ENCODE results near the gene SYNJ1.
"Not testable (repeated sequence)": the region's sequence is repeated elsewhere in the genome, so short reads cannot be mapped to it uniquely, and the experiment has no call there.

Gene SYNJ1

GRCh38 chr21:32693581-32693980, 34.2 kb downstream of the SYNJ1 start:
- no peak overlapping the region for H3K4me3 ChIP-seq (ENCODE audit: low read length)
- TF ChIP-seq CTCF (conservative IDR thresholded peaks at IDR 0.05; ENCODE audit: low read length): no peak
- no peak for DNase-seq (ENCODE audit: low read depth)

GRCh38 chr21:32690085-32690484, 37.7 kb downstream of the SYNJ1 start:
- no peak for DNase-seq (ENCODE audit: low read depth)
- no peak overlapping the region for H3K4me3 ChIP-seq (ENCODE audit: low read length)

GRCh38 chr21:32687643-32688345, 40.0 kb downstream of the SYNJ1 start:
- no peak for DNase-seq (ENCODE audit: low read depth)
- TF ChIP-seq CTCF (conservative IDR thresholded peaks at IDR 0.05; ENCODE audit: low read length): no peak
- H3K4me3 ChIP-seq (ENCODE audit: low read length): no peak overlapping the region

More at GRCh38 chr21:32690085-32690484, 37.7 kb downstream of the SYNJ1 start:
- TF ChIP-seq CTCF (conservative IDR thresholded peaks at IDR 0.05; ENCODE audit: low read length): no peak

GRCh38 chr21:32682696-32683474, 44.9 kb downstream of the SYNJ1 start:
- H3K4me3 ChIP-seq (ENCODE audit: low read length): no peak overlapping the region
- DNase-seq (ENCODE audit: low read depth): no peak
- no peak for TF ChIP-seq CTCF (conservative IDR thresholded peaks at IDR 0.05; ENCODE audit: low read length)

- no peak overlapping the region for H3K4me3 ChIP-seq (ENCODE audit: low read length)
- DNase-seq (ENCODE audit: low read depth): no peak
- TF ChIP-seq CTCF (conservative IDR thresholded peaks at IDR 0.05; ENCODE audit: low read length): no peak
These were observed 53.1 kb downstream of the SYNJ1 start for GRCh38 chr21:32674731-32675130.

GRCh38 chr21:32674038-32674437, 53.8 kb downstream of the SYNJ1 start:
- no peak for DNase-seq (ENCODE audit: low read depth)
- TF ChIP-seq CTCF (conservative IDR thresholded peaks at IDR 0.05; ENCODE audit: low read length): no peak
- H3K4me3 ChIP-seq (ENCODE audit: low read length): no peak overlapping the region

GRCh38 chr21:32666258-32666657, 61.6 kb downstream of the SYNJ1 start:
- DNase-seq (ENCODE audit: low read depth): no peak
- no peak for TF ChIP-seq CTCF (conservative IDR thresholded peaks at IDR 0.05; ENCODE audit: low read length)
- H3K4me3 ChIP-seq (ENCODE audit: low read length): no peak overlapping the region

GRCh38 chr21:32664095-32664494, 63.7 kb downstream of the SYNJ1 start:
- DNase-seq (ENCODE audit: low read depth); H3K4me3 ChIP-seq (ENCODE audit: low read length): not testable (repeated sequence)

GRCh38 chr21:32661981-32662380, 65.8 kb downstream of the SYNJ1 start:
- not testable (repeated sequence) for H3K4me3 ChIP-seq (ENCODE audit: low read length); DNase-seq (ENCODE audit: low read depth)

- H3K4me3 ChIP-seq (ENCODE audit: low read length); DNase-seq (ENCODE audit: low read depth): not testable (repeated sequence)
These were observed 66.6 kb downstream of the SYNJ1 start for GRCh38 chr21:32661026-32661782.
